ENCODE measurements around the gene SPRN.
"Not testable (repeated sequence)": the region's sequence is repeated elsewhere in the genome, so short reads cannot be mapped to it uniquely, and the experiment has no call there.

The SPRN gene

DNA sequence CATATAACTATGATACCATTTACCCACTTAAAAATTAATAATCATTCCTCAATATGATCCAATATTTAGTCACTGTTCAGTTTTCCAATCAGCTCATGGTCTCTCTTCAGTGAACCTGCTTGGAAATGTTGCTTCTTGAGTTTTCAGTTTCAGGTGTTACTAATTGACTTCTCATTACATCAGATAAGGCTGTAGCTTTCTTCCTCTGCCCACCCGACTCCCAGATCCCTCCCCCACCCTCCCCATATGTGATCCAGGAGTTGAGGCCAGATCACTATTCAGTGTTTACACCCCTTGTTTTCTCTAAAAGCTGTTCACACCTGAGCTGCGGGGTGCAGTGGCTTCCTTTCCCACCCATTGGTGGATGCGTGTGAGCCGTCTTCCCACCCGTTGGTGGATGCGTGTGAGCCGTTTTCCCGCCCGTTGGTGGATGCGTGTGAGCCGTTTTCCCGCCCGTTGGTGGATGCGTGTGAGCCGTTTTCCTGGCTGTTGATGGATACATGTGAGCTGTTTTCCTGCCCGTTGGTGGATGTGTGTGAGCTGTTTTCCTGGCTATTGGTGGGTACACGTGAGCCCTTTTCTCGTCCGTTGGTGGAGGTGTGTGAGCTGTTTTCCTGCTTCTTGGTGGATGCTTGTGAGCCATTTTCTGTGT is 33.7 kb downstream of the SPRN start:
- peak overlapping the region; percentile 69 for H3K4me3 ChIP-seq (ENCODE audit: low read length, poor library complexity, severe bottlenecking)
- TF ChIP-seq CTCF (conservative IDR thresholded peaks at IDR 0.05; ENCODE audit: low read length) (no peak), EZH2phosphoT487 (IDR thresholded peaks at IDR 0.05; ENCODE audit: borderline replicate concordance) (no peak)
- H2AFZ ChIP-seq (ENCODE audit: low read length) = no peak overlapping the region

GRCh38 chr10:133388973-133389818 is 35.2 kb downstream of the SPRN start:
- peak overlapping the region; percentile 77 for H2AFZ ChIP-seq (ENCODE audit: low read length)
- no peaks in the 10 kb centered on the region for H3K36me3 ChIP-seq (ENCODE audit: insufficient read depth, low read length)
- H3K4me3 ChIP-seq (ENCODE audit: low read length, poor library complexity, severe bottlenecking) = peak overlapping the region; percentile 69
- H3K9me3 ChIP-seq (ENCODE audit: insufficient read depth, low read depth, low read length) = no peaks in the 10 kb centered on the region
- peak overlapping the region; percentile 83 for H3K9ac ChIP-seq (ENCODE audit: low read depth, low read length, poor library complexity, severe bottlenecking)
- H3K79me2 ChIP-seq (ENCODE audit: insufficient read depth, low read length) = peaks cover 2% of the 10 kb centered on the region
- TF ChIP-seq EZH2phosphoT487 (IDR thresholded peaks at IDR 0.05; ENCODE audit: borderline replicate concordance) (no peak), CTCF (conservative IDR thresholded peaks at IDR 0.05; ENCODE audit: low read length) (no peak)
- peaks cover 10% of the 10 kb centered on the region; the same call in 1 of the 2 replicates for H3F3A ChIP-seq (ENCODE audit: low read depth)
- H3K9me2 ChIP-seq (replicated peaks; ENCODE audit: low read depth, low read length) = no peaks in the 10 kb centered on the region
- peak overlapping the region; percentile 93 for H3K4me2 ChIP-seq (ENCODE audit: low read depth, low read length, poor library complexity, severe bottlenecking)
- H3K27me3 ChIP-seq (ENCODE audit: insufficient read depth, low read length, poor library complexity, severe bottlenecking) = no peaks in the 10 kb centered on the region
- peaks cover 44% of the 10 kb centered on the region for H3K4me1 ChIP-seq (ENCODE audit: insufficient read depth, low read length, poor library complexity, severe bottlenecking)
- H4K20me1 ChIP-seq (ENCODE audit: insufficient read depth, low read length, poor library complexity, severe bottlenecking) = no peaks in the 10 kb centered on the region

More for the DNA sequence above, 33.7 kb downstream of the SPRN start:
- Histone ChIP-seq H3K36me3 (ENCODE audit: insufficient read depth, low read length) (no peaks in the 10 kb centered on the region), H3K9ac (ENCODE audit: low read depth, low read length, poor library complexity, severe bottlenecking) (peak overlapping the region; percentile 32), H3K4me1 (ENCODE audit: insufficient read depth, low read length, poor library complexity, severe bottlenecking) (peaks cover 58% of the 10 kb centered on the region), H3K9me2 (replicated peaks; ENCODE audit: low read depth, low read length) (no peaks in the 10 kb centered on the region), H3K9me3 (ENCODE audit: insufficient read depth, low read depth, low read length) (no peaks in the 10 kb centered on the region), H3K27me3 (ENCODE audit: insufficient read depth, low read length, poor library complexity, severe bottlenecking) (no peaks in the 10 kb centered on the region), H3F3A (ENCODE audit: low read depth) (peaks cover 10% of the 10 kb centered on the region; the same call in 1 of the 2 replicates), H3K79me2 (ENCODE audit: insufficient read depth, low read length) (peaks cover 17% of the 10 kb centered on the region), H3K4me2 (ENCODE audit: low read depth, low read length, poor library complexity, severe bottlenecking) (peak overlapping the region; percentile 65), H4K20me1 (ENCODE audit: insufficient read depth, low read length, poor library complexity, severe bottlenecking) (peaks cover 10% of the 10 kb centered on the region)

- peak overlapping the region; percentile 69 for H3K4me3 ChIP-seq (ENCODE audit: low read length, poor library complexity, severe bottlenecking)
- H3K4me2 ChIP-seq (ENCODE audit: low read depth, low read length, poor library complexity, severe bottlenecking) = peak overlapping the region; percentile 93
- H3K9me2 ChIP-seq (replicated peaks; ENCODE audit: low read depth, low read length) = no peaks in the 10 kb centered on the region
- H3K27me3 ChIP-seq (ENCODE audit: insufficient read depth, low read length, poor library complexity, severe bottlenecking) = no peaks in the 10 kb centered on the region
- H3K9ac ChIP-seq (ENCODE audit: low read depth, low read length, poor library complexity, severe bottlenecking) = peak overlapping the region; percentile 83
- TF ChIP-seq EZH2phosphoT487 (IDR thresholded peaks at IDR 0.05; ENCODE audit: borderline replicate concordance) = no peak
- TF ChIP-seq CTCF (conservative IDR thresholded peaks at IDR 0.05; ENCODE audit: low read length) = no peak
- peak overlapping the region; percentile 77; the same call in 1 of the 2 replicates for H2AFZ ChIP-seq (ENCODE audit: low read length)
- H3F3A ChIP-seq (ENCODE audit: low read depth) = peaks cover 10% of the 10 kb centered on the region; the same call in 1 of the 2 replicates
- H3K79me2 ChIP-seq (ENCODE audit: insufficient read depth, low read length) = no peaks in the 10 kb centered on the region
- H3K36me3 ChIP-seq (ENCODE audit: insufficient read depth, low read length) = no peaks in the 10 kb centered on the region
- H3K4me1 ChIP-seq (ENCODE audit: insufficient read depth, low read length, poor library complexity, severe bottlenecking) = peaks cover 41% of the 10 kb centered on the region
- H4K20me1 ChIP-seq (ENCODE audit: insufficient read depth, low read length, poor library complexity, severe bottlenecking) = no peaks in the 10 kb centered on the region
- H3K9me3 ChIP-seq (ENCODE audit: insufficient read depth, low read depth, low read length) = no peaks in the 10 kb centered on the region
These were observed 36.0 kb downstream of the SPRN start for GRCh38 chr10:133388236-133388972.

DNA sequence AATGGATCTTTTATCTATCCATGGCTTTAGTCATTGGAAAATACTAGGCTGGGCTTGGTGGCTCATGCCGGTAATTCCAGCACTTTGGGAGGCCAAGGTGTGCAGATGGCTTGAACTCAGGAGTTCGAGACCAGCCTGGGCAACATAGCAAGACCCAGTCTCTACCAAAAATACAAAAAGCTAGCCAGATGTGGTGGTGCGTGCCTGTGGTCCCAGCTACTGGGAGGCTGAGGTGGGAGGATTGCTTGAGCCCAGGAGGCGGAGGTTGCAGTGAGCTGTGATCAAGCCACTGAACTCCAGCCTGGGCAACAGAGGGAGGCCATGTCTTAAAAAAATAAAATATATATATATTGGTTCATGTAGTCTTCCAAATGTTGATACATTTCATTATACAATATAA is 37.5 kb downstream of the SPRN start:
- H3K9me2 ChIP-seq (replicated peaks; ENCODE audit: low read depth, low read length); H3K27me3 ChIP-seq (ENCODE audit: insufficient read depth, low read length, poor library complexity, severe bottlenecking); H3K4me3 ChIP-seq (ENCODE audit: low read length, poor library complexity, severe bottlenecking); H3K4me2 ChIP-seq (ENCODE audit: low read depth, low read length, poor library complexity, severe bottlenecking); H3K36me3 ChIP-seq (ENCODE audit: insufficient read depth, low read length); H2AFZ ChIP-seq (ENCODE audit: low read length); H3K9ac ChIP-seq (ENCODE audit: low read depth, low read length, poor library complexity, severe bottlenecking); H4K20me1 ChIP-seq (ENCODE audit: insufficient read depth, low read length, poor library complexity, severe bottlenecking); H3K79me2 ChIP-seq (ENCODE audit: insufficient read depth, low read length); H3K9me3 ChIP-seq (ENCODE audit: insufficient read depth, low read depth, low read length): not testable (repeated sequence)
- H3F3A ChIP-seq (ENCODE audit: low read depth) = peaks cover 10% of the 10 kb centered on the region; the same call in 1 of the 2 replicates
- peaks cover 38% of the 10 kb centered on the region for H3K4me1 ChIP-seq (ENCODE audit: insufficient read depth, low read length, poor library complexity, severe bottlenecking)
